ENCODE measurements around the gene SEC24D.

SEC24D gene

DNA sequence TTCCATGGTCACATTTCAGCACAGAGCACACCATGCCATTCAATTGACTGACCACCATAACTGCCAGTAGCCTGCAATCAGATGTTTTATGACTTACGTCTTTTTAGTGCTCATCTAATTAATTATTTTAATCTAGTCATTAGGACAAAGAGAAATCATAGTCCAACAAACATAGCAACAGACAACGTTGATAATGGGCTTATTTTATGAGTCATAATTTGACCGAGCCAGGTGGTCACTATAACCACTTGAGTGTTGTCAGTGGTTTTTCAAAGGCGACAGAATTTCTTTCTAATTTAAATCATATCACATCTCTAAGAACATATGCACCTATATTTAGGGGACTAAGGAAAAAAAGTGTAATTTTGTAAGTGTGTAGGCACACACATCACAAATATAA, 1.9 kb downstream of the SEC24D start:
- intact Hi-C loops (cut with micrococcal nuclease): loop anchor here (2.0 kb wide), 1 partner anchor 149 kb away; the partner anchor contains the start of gene METTL14
- H3K4me3 Mint-ChIP-seq: no peak overlapping the region
- H3K27ac Mint-ChIP-seq: no peak overlapping the region
- peaks cover 31% of the 10 kb centered on the region for H3K4me1 Mint-ChIP-seq (ENCODE audit: low read depth)
- no peaks in the 10 kb centered on the region for H3K9me3 Mint-ChIP-seq
- H3K36me3 Mint-ChIP-seq (ENCODE audit: low read depth): peaks cover 53% of the 10 kb centered on the region
- H3K27me3 Mint-ChIP-seq: no peaks in the 10 kb centered on the region

DNA sequence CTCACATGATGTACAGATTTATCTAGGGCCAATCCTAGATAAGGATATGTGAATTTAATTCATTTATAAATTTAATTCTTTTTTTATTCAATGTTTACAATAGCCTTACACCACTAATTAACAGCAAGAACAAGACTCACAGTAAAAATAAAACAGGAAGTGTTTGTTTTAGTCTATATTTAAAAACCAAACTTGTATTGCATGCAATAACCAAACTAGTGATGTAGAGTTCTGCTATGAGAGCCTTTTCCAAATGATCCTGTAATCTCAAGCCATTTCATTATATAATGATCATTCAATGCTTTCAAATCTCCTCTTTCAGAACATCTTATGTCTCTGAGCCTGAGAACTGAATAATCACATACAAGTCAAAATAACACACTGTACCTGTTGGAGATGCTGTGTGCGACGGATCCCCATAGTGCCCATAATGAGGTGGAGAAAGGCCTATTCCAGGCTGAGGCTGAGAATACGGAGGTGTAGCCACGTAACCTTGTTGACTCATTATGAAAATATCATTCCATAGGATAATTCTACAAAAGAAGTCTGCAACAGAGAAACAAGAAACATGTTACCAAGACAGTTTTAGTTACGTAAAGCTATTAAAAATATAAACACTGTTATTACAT, 2.6 kb downstream of the SEC24D start:
- no peak overlapping the region for H3K27ac Mint-ChIP-seq
- no peaks in the 10 kb centered on the region for H3K9me3 Mint-ChIP-seq
- peaks cover 39% of the 10 kb centered on the region for H3K4me1 Mint-ChIP-seq (ENCODE audit: low read depth)
- peaks cover 61% of the 10 kb centered on the region for H3K36me3 Mint-ChIP-seq (ENCODE audit: low read depth)
- intact Hi-C loops (cut with micrococcal nuclease): no loop called here
- H3K27me3 Mint-ChIP-seq: no peaks in the 10 kb centered on the region
- no peak overlapping the region for H3K4me3 Mint-ChIP-seq

GRCh38 chr4:118829107-118829506, 6.8 kb downstream of the SEC24D start:
- Mint-ChIP-seq H3K27me3 (no peaks in the 10 kb centered on the region), H3K4me1 (ENCODE audit: low read depth) (peaks cover 55% of the 10 kb centered on the region), H3K4me3 (no peak overlapping the region), H3K36me3 (ENCODE audit: low read depth) (peaks cover 83% of the 10 kb centered on the region), H3K9me3 (no peaks in the 10 kb centered on the region), H3K27ac (no peak overlapping the region)
- intact Hi-C loops (cut with micrococcal nuclease): no loop called here

GRCh38 chr4:118826723-118827444, 9.0 kb downstream of the SEC24D start:
- no peaks in the 10 kb centered on the region for H3K9me3 Mint-ChIP-seq
- no peak overlapping the region for H3K4me3 Mint-ChIP-seq
- H3K4me1 Mint-ChIP-seq (ENCODE audit: low read depth): peaks cover 53% of the 10 kb centered on the region
- no peak overlapping the region for H3K27ac Mint-ChIP-seq
- H3K36me3 Mint-ChIP-seq (ENCODE audit: low read depth): peaks cover 89% of the 10 kb centered on the region
- H3K27me3 Mint-ChIP-seq: no peaks in the 10 kb centered on the region
- intact Hi-C loops (cut with micrococcal nuclease): no loop called here

DNA sequence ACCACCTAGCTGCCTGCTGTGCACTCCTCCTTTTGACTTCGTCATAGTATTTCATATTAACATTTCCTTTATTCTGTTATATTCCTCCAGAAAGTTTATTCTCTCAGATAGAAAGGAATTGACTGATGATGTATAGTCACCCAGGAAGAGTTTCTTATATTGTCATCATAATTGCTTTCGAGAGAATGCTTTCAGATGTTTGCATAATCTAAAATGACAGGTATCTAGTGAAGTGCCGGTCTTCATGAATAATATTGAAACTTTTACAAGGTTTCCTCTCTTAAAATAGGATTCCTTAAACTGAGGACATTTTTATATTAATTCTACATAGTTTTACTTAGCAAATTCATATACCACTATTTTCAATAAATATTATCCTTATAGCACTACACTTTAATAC, 10.1 kb downstream of the SEC24D start:
- intact Hi-C loops (cut with micrococcal nuclease): no loop called here
- Mint-ChIP-seq H3K27me3 (no peaks in the 10 kb centered on the region), H3K27ac (no peak overlapping the region), H3K4me3 (no peak overlapping the region), H3K36me3 (ENCODE audit: low read depth) (peaks cover 83% of the 10 kb centered on the region), H3K9me3 (no peaks in the 10 kb centered on the region), H3K4me1 (ENCODE audit: low read depth) (peaks cover 44% of the 10 kb centered on the region)

DNA sequence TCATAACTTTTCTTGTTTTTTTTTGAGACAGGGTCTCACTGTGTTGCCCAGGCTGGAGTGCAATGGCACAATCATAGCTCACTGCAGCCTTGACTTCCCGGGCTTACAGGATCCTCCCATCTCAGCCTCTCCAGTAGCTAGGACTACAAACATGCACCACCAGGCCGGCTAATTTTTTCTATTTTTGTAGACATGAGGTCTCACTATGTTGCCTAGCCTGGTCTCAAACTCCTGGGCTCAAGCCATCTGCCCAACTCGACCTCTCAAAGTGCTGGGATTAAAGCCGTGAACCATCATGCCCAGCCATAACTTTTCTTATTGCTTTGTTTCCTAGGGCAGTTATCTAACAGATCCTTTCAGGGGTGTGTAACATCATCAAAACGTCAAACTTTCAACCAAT, 11.8 kb downstream of the SEC24D start:
- no peaks in the 10 kb centered on the region for H3K27me3 Mint-ChIP-seq
- H3K36me3 Mint-ChIP-seq (ENCODE audit: low read depth): peaks cover 69% of the 10 kb centered on the region
- no peak overlapping the region for H3K4me3 Mint-ChIP-seq
- H3K27ac Mint-ChIP-seq: no peak overlapping the region
- H3K4me1 Mint-ChIP-seq (ENCODE audit: low read depth): peaks cover 40% of the 10 kb centered on the region
- H3K9me3 Mint-ChIP-seq: no peaks in the 10 kb centered on the region
- intact Hi-C loops (cut with micrococcal nuclease): no loop called here

DNA sequence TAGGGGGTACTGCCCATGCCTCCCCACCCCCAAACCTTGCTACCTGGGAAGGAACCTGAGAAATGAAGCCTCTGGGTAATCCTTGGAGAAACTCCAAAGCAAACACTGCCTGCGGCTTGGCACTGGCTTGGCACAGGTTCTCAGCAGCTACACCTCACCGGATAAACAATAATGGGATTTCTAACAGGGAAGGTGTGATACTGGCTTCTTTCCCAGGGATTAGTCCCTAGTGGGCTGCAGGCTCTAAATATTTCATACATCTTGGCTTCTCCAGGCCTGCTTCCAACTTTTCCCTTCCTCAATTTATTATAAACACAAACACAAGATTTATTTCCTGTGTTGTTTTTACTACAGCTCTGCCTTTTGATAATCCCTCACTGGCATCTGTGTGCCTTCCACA, 12.5 kb downstream of the SEC24D start:
- Mint-ChIP-seq H3K27me3 (no peaks in the 10 kb centered on the region), H3K4me3 (no peak overlapping the region), H3K9me3 (no peaks in the 10 kb centered on the region), H3K27ac (no peak overlapping the region), H3K36me3 (ENCODE audit: low read depth) (peaks cover 63% of the 10 kb centered on the region), H3K4me1 (ENCODE audit: low read depth) (peaks cover 34% of the 10 kb centered on the region)
- intact Hi-C loops (cut with micrococcal nuclease): no loop called here

DNA sequence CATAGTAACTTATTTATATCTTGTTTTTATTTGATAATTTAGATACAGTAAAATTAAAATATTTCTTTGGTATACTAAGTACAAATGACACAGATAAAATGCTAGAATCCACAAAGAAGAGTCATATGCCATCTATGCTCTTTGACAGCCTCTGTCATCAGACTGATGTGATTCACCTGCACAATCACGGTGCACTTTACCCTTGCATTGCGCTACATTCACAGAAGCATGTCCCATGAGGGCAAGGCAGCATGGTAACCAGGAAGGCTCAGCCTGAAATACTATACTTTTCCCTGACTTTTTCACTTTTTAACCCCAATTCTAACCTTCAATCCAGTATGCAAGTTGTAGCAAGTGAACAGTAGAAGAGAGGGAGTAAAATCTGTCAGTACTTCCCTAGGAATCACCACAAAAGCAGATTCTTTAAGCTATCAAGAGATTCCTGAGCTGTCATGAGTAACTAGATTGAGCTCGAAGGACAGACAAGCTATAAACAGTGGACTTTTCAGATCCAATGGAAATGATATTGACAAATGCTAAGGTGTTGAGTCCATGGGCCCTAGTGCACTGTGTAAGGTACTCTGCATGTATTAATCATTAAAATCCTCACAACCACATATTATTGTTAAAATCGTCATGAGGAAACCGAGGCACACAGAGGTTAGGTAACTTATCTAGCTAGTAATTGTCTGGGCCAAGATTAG, 14.2 kb downstream of the SEC24D start:
- Mint-ChIP-seq H3K4me1 (ENCODE audit: low read depth) (peaks cover 21% of the 10 kb centered on the region), H3K4me3 (no peak overlapping the region), H3K9me3 (no peaks in the 10 kb centered on the region), H3K27me3 (no peaks in the 10 kb centered on the region), H3K36me3 (ENCODE audit: low read depth) (peaks cover 61% of the 10 kb centered on the region), H3K27ac (no peak overlapping the region)
- intact Hi-C loops (cut with micrococcal nuclease): no loop called here

DNA sequence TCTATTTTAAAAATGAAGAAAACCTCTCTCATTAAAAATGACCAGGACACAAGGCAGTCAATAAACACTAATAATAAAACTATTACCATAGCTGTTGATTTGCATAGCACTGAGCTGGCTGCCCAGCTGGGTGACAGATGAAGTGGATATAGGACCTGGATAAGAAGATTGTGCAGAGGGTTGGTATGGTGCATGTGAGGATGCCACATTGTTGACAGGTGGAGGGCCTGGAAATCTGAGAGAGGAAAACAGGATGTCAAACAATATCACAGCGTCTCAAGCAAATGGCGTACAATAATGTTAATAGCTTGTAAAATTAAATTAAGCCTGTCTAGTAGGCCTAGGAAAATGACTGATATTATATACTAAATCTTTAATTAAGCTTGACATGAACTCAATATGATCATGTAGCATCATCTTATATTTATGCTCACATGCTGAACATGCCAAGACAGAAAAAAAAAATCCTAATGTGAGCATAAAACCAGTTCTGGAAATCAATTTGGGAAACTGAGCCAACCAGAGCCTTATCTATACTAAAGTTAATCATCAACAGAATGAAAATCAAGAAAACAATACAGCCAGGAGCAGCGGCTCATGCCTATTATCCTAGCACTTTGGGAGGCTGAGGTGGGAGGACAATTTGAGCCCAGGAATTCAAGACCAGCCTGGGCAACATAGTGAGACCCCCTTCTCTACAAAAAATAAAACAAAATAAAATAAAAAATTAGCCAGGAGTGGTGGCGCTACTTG, 18.6 kb downstream of the SEC24D start:
- H3K27me3 Mint-ChIP-seq: no peaks in the 10 kb centered on the region
- H3K4me3 Mint-ChIP-seq: no peak overlapping the region
- peaks cover 62% of the 10 kb centered on the region for H3K36me3 Mint-ChIP-seq (ENCODE audit: low read depth)
- no peak overlapping the region for H3K27ac Mint-ChIP-seq
- no peaks in the 10 kb centered on the region for H3K9me3 Mint-ChIP-seq
- intact Hi-C loops (cut with micrococcal nuclease): loop anchor here (10.0 kb wide), 1 partner anchor 123 kb away; no protein-coding TSS in a partner anchor
- peaks cover under 1% of the 10 kb centered on the region for H3K4me1 Mint-ChIP-seq (ENCODE audit: low read depth)

DNA sequence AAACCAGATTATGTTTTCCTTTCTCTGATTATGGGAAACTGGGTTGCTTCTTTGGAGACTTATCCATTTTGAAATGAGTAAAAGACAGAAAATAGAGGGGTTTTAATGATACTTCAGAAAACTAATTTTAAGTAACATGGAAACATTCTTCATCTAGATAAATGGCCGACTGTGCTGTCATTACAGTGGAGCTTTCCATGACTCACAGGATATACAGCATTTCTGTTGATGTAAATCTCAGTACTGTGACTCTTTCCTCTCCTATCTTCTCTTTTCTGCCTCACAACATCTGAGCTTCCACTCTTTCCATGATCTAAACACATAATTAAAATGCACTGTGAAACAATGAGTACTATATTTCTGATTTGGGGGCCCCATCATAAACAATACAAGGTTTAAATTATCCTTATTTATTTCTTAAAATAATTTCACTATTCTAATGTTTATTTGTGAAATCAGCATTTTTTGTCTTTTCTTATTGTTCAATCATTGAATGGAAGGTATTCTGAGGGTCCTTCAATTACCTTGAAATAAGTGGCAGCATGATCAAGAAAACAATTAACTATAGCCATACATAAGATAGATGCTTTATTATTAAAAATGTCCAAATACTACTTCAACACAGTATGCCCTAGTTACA, 19.3 kb downstream of the SEC24D start:
- Mint-ChIP-seq H3K36me3 (ENCODE audit: low read depth) (peaks cover 65% of the 10 kb centered on the region), H3K9me3 (no peaks in the 10 kb centered on the region), H3K27me3 (no peaks in the 10 kb centered on the region), H3K4me1 (ENCODE audit: low read depth) (peaks cover 7% of the 10 kb centered on the region), H3K27ac (no peak overlapping the region), H3K4me3 (no peak overlapping the region)
- intact Hi-C loops (cut with micrococcal nuclease): loop anchor here (10.0 kb wide), 1 partner anchor 122 kb away; no protein-coding TSS in a partner anchor

DNA sequence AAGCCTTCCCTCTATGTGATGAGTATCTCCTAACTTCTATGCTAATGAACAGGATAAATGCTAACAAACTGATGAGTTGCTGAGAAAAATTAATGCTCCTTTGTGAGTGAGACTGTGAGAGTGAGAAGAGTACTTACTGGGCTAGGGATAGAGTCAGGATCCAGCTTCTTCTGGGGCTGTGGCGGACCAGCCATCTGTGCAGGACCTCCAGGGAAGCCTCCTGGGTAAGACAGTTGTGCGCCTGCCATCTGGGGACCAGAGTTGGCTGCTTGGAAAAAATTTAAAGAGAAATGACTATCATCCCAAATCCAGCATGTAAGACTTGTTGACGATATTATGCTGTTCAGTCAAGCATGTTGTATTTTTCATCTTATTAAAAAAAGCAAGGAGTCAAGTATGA, 21.0 kb downstream of the SEC24D start:
- Mint-ChIP-seq H3K36me3 (ENCODE audit: low read depth) (peaks cover 76% of the 10 kb centered on the region), H3K27me3 (no peaks in the 10 kb centered on the region), H3K4me1 (ENCODE audit: low read depth) (peaks cover 9% of the 10 kb centered on the region), H3K9me3 (no peaks in the 10 kb centered on the region), H3K4me3 (no peak overlapping the region), H3K27ac (peak overlapping the region; percentile 42)
- intact Hi-C loops (cut with micrococcal nuclease): loop anchor here (10.0 kb wide), 1 partner anchor 120 kb away; no protein-coding TSS in a partner anchor

- H3K36me3 Mint-ChIP-seq (ENCODE audit: low read depth): peaks cover 85% of the 10 kb centered on the region
- H3K27ac Mint-ChIP-seq: no peak overlapping the region
- intact Hi-C loops (cut with micrococcal nuclease): loop anchor here (10.0 kb wide), 1 partner anchor 119 kb away; no protein-coding TSS in a partner anchor
- H3K27me3 Mint-ChIP-seq: no peaks in the 10 kb centered on the region
- H3K4me3 Mint-ChIP-seq: no peak overlapping the region
- H3K4me1 Mint-ChIP-seq (ENCODE audit: low read depth): peaks cover 9% of the 10 kb centered on the region
- H3K9me3 Mint-ChIP-seq: no peaks in the 10 kb centered on the region
These were observed 21.9 kb downstream of the SEC24D start for GRCh38 chr4:118814058-118814457.

- Mint-ChIP-seq H3K27me3 (no peaks in the 10 kb centered on the region), H3K36me3 (ENCODE audit: low read depth) (peaks cover 90% of the 10 kb centered on the region), H3K4me3 (no peak overlapping the region), H3K4me1 (ENCODE audit: low read depth) (peaks cover 9% of the 10 kb centered on the region), H3K27ac (no peak overlapping the region), H3K9me3 (no peaks in the 10 kb centered on the region)
- intact Hi-C loops (cut with micrococcal nuclease): loop anchor here (10.0 kb wide), 1 partner anchor 119 kb away; no protein-coding TSS in a partner anchor
These were observed 22.4 kb downstream of the SEC24D start for GRCh38 chr4:118813561-118813960.
